Measurements from ENCODE around the gene TMPRSS3.

DNA sequence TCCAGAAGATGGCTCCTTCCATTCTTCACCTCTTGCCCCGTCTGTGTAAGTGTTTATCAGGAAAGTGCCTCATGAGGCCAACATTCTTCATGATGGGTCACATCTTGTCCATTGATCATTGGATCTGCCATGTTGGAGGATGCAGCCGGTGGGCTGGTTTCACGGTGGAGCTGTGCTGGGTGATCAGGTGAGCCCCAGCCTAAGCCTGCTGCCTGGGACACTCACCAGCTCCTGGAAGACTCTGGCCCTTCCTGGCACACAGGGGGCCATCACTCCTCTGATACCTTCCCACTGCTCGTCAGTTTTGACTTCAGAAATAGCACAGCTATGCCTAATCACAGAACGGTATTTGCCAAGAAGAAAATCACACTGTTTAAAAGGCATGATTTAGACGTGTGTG lies 46.1 kb upstream of the TMPRSS3 start:
- TF ChIP-seq POLR2AphosphoS5 (IDR thresholded peaks at IDR 0.05) (no peak), POLR2A (IDR thresholded peaks at IDR 0.05) (no peak)
